ENCODE measurements around the gene C5orf46. TPM values are rescaled to one million over a fixed set of nuclear protein-coding genes. Genes with fewer than 3 reads are reported as not detected.

The C5orf46 gene
- total RNA-seq, 4 donors from 2014 or later, result not detected

- no peaks in the 10 kb centered on the region for H3K27me3 ChIP-seq
- no peak for TF ChIP-seq POLR2A (IDR thresholded peaks at IDR 0.05)
- TF ChIP-seq CTCF (IDR thresholded peaks at IDR 0.05), result peak in 1 of 4 experiments; percentile 5
- no peaks in the 10 kb centered on the region for H3K36me3 ChIP-seq
- intact Hi-C loops (cut with DNase I; ENCODE audit: low total_unique reads), result no loop called here
- no peak for DNase-seq
- no peaks in the 10 kb centered on the region for H3K9me3 ChIP-seq
- H3K4me1 ChIP-seq, result no peaks in the 10 kb centered on the region
- no peak overlapping the region for H3K4me3 ChIP-seq
- H3K27ac ChIP-seq, result no peak overlapping the region
Observed at GRCh38 chr5:147935032-147935431, 28.7 kb upstream of the C5orf46 start.

- Histone ChIP-seq H3K4me3 (no peak overlapping the region), H3K9me3 (no peaks in the 10 kb centered on the region), H3K36me3 (no peaks in the 10 kb centered on the region), H3K27ac (no peak overlapping the region), H3K4me1 (no peaks in the 10 kb centered on the region), H3K27me3 (no peaks in the 10 kb centered on the region)
- no peak for DNase-seq
- intact Hi-C loops (cut with DNase I; ENCODE audit: low total_unique reads), result no loop called here
- TF ChIP-seq CTCF (IDR thresholded peaks at IDR 0.05) (no peak), POLR2A (IDR thresholded peaks at IDR 0.05) (no peak)
Observed at GRCh38 chr5:147930769-147931168, 24.4 kb upstream of the C5orf46 start.

- intact Hi-C loops (cut with DNase I; ENCODE audit: low total_unique reads), result no loop called here
- Histone ChIP-seq H3K9me3 (no peaks in the 10 kb centered on the region), H3K4me1 (no peaks in the 10 kb centered on the region), H3K4me3 (no peak overlapping the region), H3K27me3 (no peaks in the 10 kb centered on the region), H3K27ac (no peak overlapping the region), H3K36me3 (no peaks in the 10 kb centered on the region)
- no peak for DNase-seq
- TF ChIP-seq POLR2A (IDR thresholded peaks at IDR 0.05) (no peak), CTCF (IDR thresholded peaks at IDR 0.05) (no peak)
Observed at GRCh38 chr5:147927901-147928300, 21.6 kb upstream of the C5orf46 start.

- no peak for DNase-seq
Observed at GRCh38 chr5:147925020-147925419, 18.7 kb upstream of the C5orf46 start.

GRCh38 chr5:147921136-147921535 lies 14.8 kb upstream of the C5orf46 start:
- intact Hi-C loops (cut with DNase I; ENCODE audit: low total_unique reads), result no loop called here
- no peaks in the 10 kb centered on the region for H3K9me3 ChIP-seq
- H3K27ac ChIP-seq, result no peak overlapping the region
- no peaks in the 10 kb centered on the region for H3K4me1 ChIP-seq
- DNase-seq, result no peak
- no peaks in the 10 kb centered on the region for H3K27me3 ChIP-seq
- H3K4me3 ChIP-seq, result no peak overlapping the region
- no peaks in the 10 kb centered on the region for H3K36me3 ChIP-seq
- TF ChIP-seq POLR2A (IDR thresholded peaks at IDR 0.05) (no peak), CTCF (IDR thresholded peaks at IDR 0.05) (no peak)

More at GRCh38 chr5:147925020-147925419, 18.7 kb upstream of the C5orf46 start:
- H3K36me3 ChIP-seq, result no peaks in the 10 kb centered on the region
- intact Hi-C loops (cut with DNase I; ENCODE audit: low total_unique reads), result no loop called here
- no peaks in the 10 kb centered on the region for H3K9me3 ChIP-seq
- no peaks in the 10 kb centered on the region for H3K4me1 ChIP-seq
- no peaks in the 10 kb centered on the region for H3K27me3 ChIP-seq
- no peak overlapping the region for H3K27ac ChIP-seq
- H3K4me3 ChIP-seq, result no peak overlapping the region
- TF ChIP-seq POLR2A (IDR thresholded peaks at IDR 0.05) (no peak), CTCF (IDR thresholded peaks at IDR 0.05) (no peak)
